Measurements from ENCODE around the gene APBA2.

APBA2 gene

DNA sequence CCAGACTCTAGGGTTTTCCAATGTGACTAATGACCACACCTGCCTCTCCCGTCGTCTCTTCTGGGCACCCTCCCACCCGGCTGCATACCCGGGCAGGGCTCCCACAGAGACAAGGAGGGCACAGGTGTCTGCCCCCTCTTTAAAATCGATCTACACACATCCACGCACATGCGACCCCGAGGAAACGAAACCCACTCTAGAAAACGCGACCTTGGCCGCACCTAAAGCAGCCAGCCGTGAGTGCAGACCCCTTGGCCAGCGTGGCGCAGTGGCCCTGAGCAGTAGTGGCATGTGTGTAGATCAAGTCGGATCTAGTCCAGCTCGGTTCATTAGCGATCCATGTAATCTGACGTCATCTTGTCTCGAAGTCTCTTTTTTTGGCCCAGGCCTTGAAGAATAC is 232.0 kb downstream of the APBA2 start:
- Histone ChIP-seq H3K4me3 (ENCODE audit: low read length) (no peak overlapping the region), H2AFZ (ENCODE audit: low read length) (no peak overlapping the region), H3K27me3 (replicated peaks; ENCODE audit: insufficient read depth, low read length) (no peaks in the 10 kb centered on the region), H3K36me3 (replicated peaks; ENCODE audit: insufficient read depth, low read length) (no peaks in the 10 kb centered on the region), H3K9ac (ENCODE audit: low read length) (no peak overlapping the region), H3F3A (ENCODE audit: insufficient read depth, low read length) (no peaks in the 10 kb centered on the region), H3K4me1 (ENCODE audit: low read length) (no peaks in the 10 kb centered on the region), H3K27ac (ENCODE audit: low read length) (no peak overlapping the region), H3K9me3 (replicated peaks; ENCODE audit: insufficient read depth, low read length) (no peaks in the 10 kb centered on the region), H3K9me2 (replicated peaks; ENCODE audit: insufficient read depth, low read length) (no peaks in the 10 kb centered on the region), H3K79me2 (ENCODE audit: low read length) (no peaks in the 10 kb centered on the region), H3K4me2 (ENCODE audit: low read depth, low read length) (no peak overlapping the region), H4K20me1 (ENCODE audit: insufficient read depth, low read length) (no peaks in the 10 kb centered on the region)
- no peak for DNase-seq
- TF ChIP-seq, protein P1, sequence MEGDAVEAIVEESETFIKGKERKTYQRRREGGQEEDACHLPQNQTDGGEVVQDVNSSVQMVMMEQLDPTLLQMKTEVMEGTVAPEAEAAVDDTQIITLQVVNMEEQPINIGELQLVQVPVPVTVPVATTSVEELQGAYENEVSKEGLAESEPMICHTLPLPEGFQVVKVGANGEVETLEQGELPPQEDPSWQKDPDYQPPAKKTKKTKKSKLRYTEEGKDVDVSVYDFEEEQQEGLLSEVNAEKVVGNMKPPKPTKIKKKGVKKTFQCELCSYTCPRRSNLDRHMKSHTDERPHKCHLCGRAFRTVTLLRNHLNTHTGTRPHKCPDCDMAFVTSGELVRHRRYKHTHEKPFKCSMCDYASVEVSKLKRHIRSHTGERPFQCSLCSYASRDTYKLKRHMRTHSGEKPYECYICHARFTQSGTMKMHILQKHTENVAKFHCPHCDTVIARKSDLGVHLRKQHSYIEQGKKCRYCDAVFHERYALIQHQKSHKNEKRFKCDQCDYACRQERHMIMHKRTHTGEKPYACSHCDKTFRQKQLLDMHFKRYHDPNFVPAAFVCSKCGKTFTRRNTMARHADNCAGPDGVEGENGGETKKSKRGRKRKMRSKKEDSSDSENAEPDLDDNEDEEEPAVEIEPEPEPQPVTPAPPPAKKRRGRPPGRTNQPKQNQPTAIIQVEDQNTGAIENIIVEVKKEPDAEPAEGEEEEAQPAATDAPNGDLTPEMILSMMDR (IDR thresholded peaks at IDR 0.05; ENCODE audit: low read length): no peak

DNA sequence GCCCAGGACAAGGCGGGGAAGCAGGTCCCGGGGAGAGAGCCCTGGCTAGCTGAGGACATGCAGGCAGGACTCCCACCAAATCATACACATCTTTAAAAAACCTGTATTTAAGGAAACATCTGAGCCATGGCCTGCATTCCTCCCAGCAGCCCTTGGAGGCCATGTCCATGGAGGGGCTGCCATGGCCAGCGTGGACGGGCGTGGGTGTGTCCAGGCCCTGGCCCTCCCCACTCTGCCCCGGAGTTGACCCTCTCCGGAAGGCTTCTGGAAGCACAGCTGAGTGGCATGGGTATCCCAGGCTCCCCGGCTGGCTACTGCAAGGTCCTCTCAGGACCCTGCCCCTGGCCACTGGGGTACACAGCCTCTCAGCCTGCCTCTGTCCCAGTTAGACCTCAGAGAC is 234.1 kb downstream of the APBA2 start:
- no peak for DNase-seq
- no peaks in the 10 kb centered on the region for H3K4me1 ChIP-seq (ENCODE audit: low read length)
- H3K27ac ChIP-seq (ENCODE audit: low read length): no peak overlapping the region
- H3K9me2 ChIP-seq (replicated peaks; ENCODE audit: insufficient read depth, low read length): no peaks in the 10 kb centered on the region
- H4K20me1 ChIP-seq (ENCODE audit: insufficient read depth, low read length): no peaks in the 10 kb centered on the region
- no peaks in the 10 kb centered on the region for H3F3A ChIP-seq (ENCODE audit: insufficient read depth, low read length)
- no peak overlapping the region for H3K4me2 ChIP-seq (ENCODE audit: low read depth, low read length)
- TF ChIP-seq, protein P1 (IDR thresholded peaks at IDR 0.05; ENCODE audit: low read length): no peak
- TF ChIP-seq EZH2phosphoT487 (IDR thresholded peaks at IDR 0.05; ENCODE audit: low read length): no peak
- TF ChIP-seq EZH2 (optimal IDR thresholded peaks at IDR 0.05; ENCODE audit: low read depth, low read length): no peak
- no peaks in the 10 kb centered on the region for H3K36me3 ChIP-seq (replicated peaks; ENCODE audit: insufficient read depth, low read length)
- no peak overlapping the region for H3K4me3 ChIP-seq (ENCODE audit: low read length)
- no peak overlapping the region for H2AFZ ChIP-seq (ENCODE audit: low read length)
- no peak overlapping the region for H3K9ac ChIP-seq (ENCODE audit: low read length)
- H3K79me2 ChIP-seq (ENCODE audit: low read length): no peaks in the 10 kb centered on the region
- no peaks in the 10 kb centered on the region for H3K27me3 ChIP-seq (replicated peaks; ENCODE audit: insufficient read depth, low read length)
- H3K9me3 ChIP-seq (replicated peaks; ENCODE audit: insufficient read depth, low read length): no peaks in the 10 kb centered on the region

DNA sequence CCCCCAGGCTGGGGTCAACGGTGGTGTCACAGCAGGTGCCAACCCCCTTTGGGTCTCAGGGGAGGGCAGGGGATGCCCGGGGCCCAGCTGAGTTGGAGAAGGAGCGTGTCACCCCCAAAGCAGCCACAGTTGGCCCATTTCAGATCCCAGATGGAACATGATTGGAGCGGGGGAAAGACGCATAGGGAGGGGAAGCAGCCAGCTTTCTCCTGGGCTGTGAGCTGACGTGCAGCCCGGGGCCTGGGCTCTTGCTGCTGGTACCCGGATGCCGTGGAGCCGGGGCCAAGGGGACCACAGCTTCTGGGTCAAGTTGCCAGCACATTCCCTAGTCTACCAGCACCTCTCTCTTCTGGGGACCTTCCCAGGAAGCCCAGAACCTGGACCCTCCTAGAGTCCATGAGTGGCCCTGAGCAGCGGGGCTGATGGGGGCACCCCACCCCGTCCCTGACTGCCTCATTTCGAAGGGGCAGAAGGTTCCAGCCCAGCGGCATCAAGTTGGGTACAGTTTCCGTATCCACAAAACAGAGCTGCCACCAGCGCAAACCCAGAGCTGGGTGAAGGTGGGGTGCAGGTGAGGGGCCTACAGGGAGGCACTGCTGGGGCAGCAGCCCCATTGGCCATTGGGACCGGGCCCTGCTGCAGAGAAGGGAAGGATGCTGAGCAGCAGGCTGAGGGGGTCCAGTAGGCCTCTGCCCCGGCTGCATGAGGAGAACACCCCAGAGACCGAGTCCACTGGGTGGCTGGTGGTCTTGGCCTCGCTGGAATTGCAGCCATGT is 235.0 kb downstream of the APBA2 start:
- Histone ChIP-seq H3K9me2 (replicated peaks; ENCODE audit: insufficient read depth, low read length) (no peaks in the 10 kb centered on the region), H2AFZ (ENCODE audit: low read length) (no peak overlapping the region), H4K20me1 (ENCODE audit: insufficient read depth, low read length) (no peaks in the 10 kb centered on the region), H3K4me1 (ENCODE audit: low read length) (no peaks in the 10 kb centered on the region), H3F3A (ENCODE audit: insufficient read depth, low read length) (no peaks in the 10 kb centered on the region), H3K36me3 (replicated peaks; ENCODE audit: insufficient read depth, low read length) (no peaks in the 10 kb centered on the region), H3K4me3 (ENCODE audit: low read length) (no peak overlapping the region), H3K79me2 (ENCODE audit: low read length) (no peaks in the 10 kb centered on the region), H3K27me3 (replicated peaks; ENCODE audit: insufficient read depth, low read length) (no peaks in the 10 kb centered on the region), H3K4me2 (ENCODE audit: low read depth, low read length) (no peak overlapping the region), H3K9ac (ENCODE audit: low read length) (no peak overlapping the region), H3K27ac (ENCODE audit: low read length) (no peak overlapping the region), H3K9me3 (replicated peaks; ENCODE audit: insufficient read depth, low read length) (no peaks in the 10 kb centered on the region)
- DNase-seq: no peak
- TF ChIP-seq EZH2phosphoT487 (IDR thresholded peaks at IDR 0.05; ENCODE audit: low read length): no peak
- TF ChIP-seq, protein P1 (IDR thresholded peaks at IDR 0.05; ENCODE audit: low read length): no peak
- no peak for TF ChIP-seq EZH2 (optimal IDR thresholded peaks at IDR 0.05; ENCODE audit: low read depth, low read length)

All from MM.1S (cell line).